ENCODE measurements around the gene SRRM2. TPM values are rescaled to one million over a fixed set of nuclear protein-coding genes. Genes with fewer than 3 reads are reported as not detected.

The SRRM2 gene
- total and polyA plus RNA-seq, 8 donors = 142 to 2,165 (median 655) TPM

DNA sequence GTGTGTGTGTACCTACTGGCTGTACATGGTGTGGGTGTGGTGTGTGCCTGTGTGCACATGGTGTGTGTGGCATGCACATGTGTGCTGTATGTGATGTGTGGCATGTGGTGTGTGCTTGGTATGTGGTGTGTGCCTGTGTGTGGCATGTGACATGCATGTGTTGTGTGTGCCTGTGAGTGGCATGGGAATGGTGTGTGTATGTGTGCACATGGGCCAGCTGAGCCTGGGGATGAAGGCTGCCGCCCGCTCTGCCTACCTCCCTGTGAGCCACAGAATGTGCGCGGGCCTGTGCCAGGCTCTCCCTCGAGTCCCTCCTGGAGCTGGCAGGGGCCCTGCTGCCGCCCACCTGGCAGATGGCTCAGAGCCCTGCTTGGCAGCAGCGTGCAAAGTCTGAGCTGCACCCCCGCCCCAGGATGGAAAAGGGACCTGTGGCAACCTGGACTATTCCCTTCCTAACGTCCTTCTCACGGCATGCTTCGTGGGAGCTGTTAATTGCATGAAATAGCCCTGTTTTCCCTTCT is 41.7 kb upstream of the SRRM2 start:
- WGBS, 5 donors = 28 to 67% (median 58%) methylated on average over 9 to 11 of the region's 11 CpGs
- Histone ChIP-seq H3K36me3 (peaks cover 24 to 47% (median 46%) of the 10 kb centered on the region in 4 donors), H3K4me3 (no peak overlapping the region), H3K27me3 (peaks cover 0 to 7% (median 6%) of the 10 kb centered on the region in 3 donors), H3K27ac (no peak overlapping the region), H3K4me1 (peaks cover 6 to 8% (median 7%) of the 10 kb centered on the region in 4 donors), H3K9me3 (no peaks in the 10 kb centered on the region)
- no peak for DNase-seq
- TF ChIP-seq POLR2A (IDR thresholded peaks at IDR 0.05) (no peak), POLR2AphosphoS5 (IDR thresholded peaks at IDR 0.05) (no peak), EP300 (IDR thresholded peaks at IDR 0.05) (no peak)
- TF ChIP-seq, protein P1, sequence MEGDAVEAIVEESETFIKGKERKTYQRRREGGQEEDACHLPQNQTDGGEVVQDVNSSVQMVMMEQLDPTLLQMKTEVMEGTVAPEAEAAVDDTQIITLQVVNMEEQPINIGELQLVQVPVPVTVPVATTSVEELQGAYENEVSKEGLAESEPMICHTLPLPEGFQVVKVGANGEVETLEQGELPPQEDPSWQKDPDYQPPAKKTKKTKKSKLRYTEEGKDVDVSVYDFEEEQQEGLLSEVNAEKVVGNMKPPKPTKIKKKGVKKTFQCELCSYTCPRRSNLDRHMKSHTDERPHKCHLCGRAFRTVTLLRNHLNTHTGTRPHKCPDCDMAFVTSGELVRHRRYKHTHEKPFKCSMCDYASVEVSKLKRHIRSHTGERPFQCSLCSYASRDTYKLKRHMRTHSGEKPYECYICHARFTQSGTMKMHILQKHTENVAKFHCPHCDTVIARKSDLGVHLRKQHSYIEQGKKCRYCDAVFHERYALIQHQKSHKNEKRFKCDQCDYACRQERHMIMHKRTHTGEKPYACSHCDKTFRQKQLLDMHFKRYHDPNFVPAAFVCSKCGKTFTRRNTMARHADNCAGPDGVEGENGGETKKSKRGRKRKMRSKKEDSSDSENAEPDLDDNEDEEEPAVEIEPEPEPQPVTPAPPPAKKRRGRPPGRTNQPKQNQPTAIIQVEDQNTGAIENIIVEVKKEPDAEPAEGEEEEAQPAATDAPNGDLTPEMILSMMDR (IDR thresholded peaks at IDR 0.05) = no peak
- intact Hi-C loops (cut with DNase I; ENCODE audit: low total_unique reads) = no loop called here

DNA sequence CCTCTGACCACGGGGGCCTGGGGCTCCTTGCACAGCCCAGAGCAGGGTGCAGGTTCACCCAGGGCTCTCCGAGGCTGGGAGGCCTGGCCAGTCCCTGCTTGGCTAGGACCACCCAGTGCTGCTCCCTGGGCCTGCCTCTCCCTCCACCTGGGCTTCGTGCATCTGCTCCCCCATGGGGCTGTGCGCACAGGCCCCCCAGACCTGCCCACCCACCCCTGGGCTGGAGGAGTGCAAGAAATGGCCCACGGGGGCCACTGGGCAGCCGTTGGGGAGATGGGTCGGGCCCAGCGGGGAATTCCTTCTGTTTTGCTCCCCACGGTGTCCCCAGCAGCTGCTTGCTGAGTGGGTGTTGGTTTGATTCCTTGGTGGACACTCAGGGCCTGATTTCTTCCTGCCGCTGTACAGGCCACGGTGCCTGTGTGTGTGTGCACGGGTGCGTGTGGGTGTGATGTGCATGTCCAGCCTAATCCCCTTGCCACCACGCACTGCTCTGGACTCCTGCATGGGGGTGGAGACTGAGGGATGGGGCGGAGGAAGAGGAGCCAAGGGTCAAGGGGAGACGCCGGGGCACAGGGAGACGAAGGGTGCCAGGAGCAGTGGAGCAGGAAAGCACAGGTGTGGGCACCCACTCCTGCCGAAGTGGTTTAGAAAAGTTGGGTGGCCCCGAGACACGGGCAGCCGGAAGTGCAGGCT is 40.9 kb upstream of the SRRM2 start:
- 45 to 60% (median 53%) methylated on average over 14 to 22 of the region's 22 CpGs for WGBS, 5 donors

DNA sequence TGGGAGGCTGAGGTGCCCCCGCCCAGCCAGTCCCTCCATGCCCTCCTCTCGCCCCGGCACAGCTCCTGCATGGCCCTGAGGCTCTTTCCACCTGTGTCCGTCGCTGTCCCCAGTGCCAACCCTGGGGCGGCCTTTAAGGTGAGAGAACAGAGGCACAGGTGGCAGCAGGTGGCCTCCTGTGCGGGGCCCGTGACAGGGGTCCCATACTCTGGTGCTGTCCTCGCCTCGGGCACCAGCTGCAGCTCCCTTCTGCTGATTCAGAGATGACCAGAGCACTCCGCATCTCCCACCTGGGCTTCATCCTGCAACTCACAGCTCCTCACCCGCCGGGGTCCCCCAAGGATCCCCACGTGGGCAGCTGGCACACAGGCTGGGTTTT is 40.4 kb upstream of the SRRM2 start:
- Histone ChIP-seq H3K36me3 (peaks cover 18 to 34% (median 33%) of the 10 kb centered on the region in 4 donors), H3K27ac (no peak overlapping the region), H3K4me1 (peaks cover 7 to 11% (median 9%) of the 10 kb centered on the region in 4 donors), H3K9me3 (no peaks in the 10 kb centered on the region), H3K4me3 (no peak overlapping the region), H3K27me3 (peaks cover 0 to 18% (median 9%) of the 10 kb centered on the region in 3 donors)
- DNase-seq = no peak
- WGBS, 5 donors = 58 to 75% (median 68%) methylated on average over 11 to 14 of the region's 14 CpGs
- TF ChIP-seq EP300 (IDR thresholded peaks at IDR 0.05) = no peak
- TF ChIP-seq, protein P1 (IDR thresholded peaks at IDR 0.05) = no peak
- no peak for TF ChIP-seq POLR2A (IDR thresholded peaks at IDR 0.05)
- no peak for TF ChIP-seq POLR2AphosphoS5 (IDR thresholded peaks at IDR 0.05)
- intact Hi-C loops (cut with DNase I; ENCODE audit: low total_unique reads) = no loop called here

More for the DNA sequence above, 40.9 kb upstream of the SRRM2 start:
- H3K4me1 ChIP-seq = peaks cover 7 to 11% (median 9%) of the 10 kb centered on the region in 4 donors
- H3K4me3 ChIP-seq = no peak overlapping the region
- H3K27me3 ChIP-seq = peaks cover 0 to 14% (median 9%) of the 10 kb centered on the region in 3 donors
- H3K27ac ChIP-seq = no peak overlapping the region
- TF ChIP-seq POLR2A (IDR thresholded peaks at IDR 0.05) (no peak), POLR2AphosphoS5 (IDR thresholded peaks at IDR 0.05) (no peak), EP300 (IDR thresholded peaks at IDR 0.05) (no peak)
- TF ChIP-seq, protein P1 (IDR thresholded peaks at IDR 0.05) = no peak
- H3K36me3 ChIP-seq = peaks cover 18 to 40% (median 38%) of the 10 kb centered on the region in 4 donors
- intact Hi-C loops (cut with DNase I; ENCODE audit: low total_unique reads) = no loop called here
- no peak for DNase-seq
- H3K9me3 ChIP-seq = no peaks in the 10 kb centered on the region

DNA sequence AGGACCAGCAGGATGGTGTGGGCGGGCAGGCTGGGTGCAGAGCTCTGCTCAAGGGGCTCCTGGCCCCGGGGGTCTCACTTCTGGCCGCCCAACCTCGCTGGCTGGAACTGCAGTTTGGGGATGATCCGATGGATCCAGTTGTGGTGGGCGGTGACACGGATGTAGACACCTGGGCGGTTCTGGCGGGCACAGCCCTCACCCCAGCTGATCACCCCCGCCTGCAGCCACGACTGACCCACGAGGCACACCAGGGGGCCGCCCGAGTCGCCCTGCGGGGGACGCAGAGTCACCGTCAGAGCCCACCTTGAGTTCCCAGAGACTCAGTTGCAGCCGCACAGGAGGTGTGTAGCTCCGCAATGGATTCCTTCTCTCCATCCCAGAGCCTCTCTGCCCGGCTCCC is 39.9 kb upstream of the SRRM2 start:
- H3K4me3 ChIP-seq = no peak overlapping the region
- TF ChIP-seq EP300 (IDR thresholded peaks at IDR 0.05) = no peak
- TF ChIP-seq POLR2A (IDR thresholded peaks at IDR 0.05) = no peak
- no peak for TF ChIP-seq POLR2AphosphoS5 (IDR thresholded peaks at IDR 0.05)
- TF ChIP-seq, protein P1 (IDR thresholded peaks at IDR 0.05) = no peak
- H3K36me3 ChIP-seq = peaks cover 14 to 29% (median 28%) of the 10 kb centered on the region in 4 donors
- WGBS, 5 donors = 73 to 84% (median 81%) methylated on average over 20 to 21 of the region's 21 CpGs
- peaks cover 0 to 19% (median 9%) of the 10 kb centered on the region in 3 donors for H3K27me3 ChIP-seq
- intact Hi-C loops (cut with DNase I; ENCODE audit: low total_unique reads) = no loop called here
- DNase-seq = no peak
- no peaks in the 10 kb centered on the region for H3K9me3 ChIP-seq
- H3K27ac ChIP-seq = no peak overlapping the region
- H3K4me1 ChIP-seq = peaks cover 7 to 11% (median 9%) of the 10 kb centered on the region in 4 donors

Data from stomach (tissue), 9 donors.